ENCODE results near the gene ATP2C1.

The ATP2C1 gene

DNA sequence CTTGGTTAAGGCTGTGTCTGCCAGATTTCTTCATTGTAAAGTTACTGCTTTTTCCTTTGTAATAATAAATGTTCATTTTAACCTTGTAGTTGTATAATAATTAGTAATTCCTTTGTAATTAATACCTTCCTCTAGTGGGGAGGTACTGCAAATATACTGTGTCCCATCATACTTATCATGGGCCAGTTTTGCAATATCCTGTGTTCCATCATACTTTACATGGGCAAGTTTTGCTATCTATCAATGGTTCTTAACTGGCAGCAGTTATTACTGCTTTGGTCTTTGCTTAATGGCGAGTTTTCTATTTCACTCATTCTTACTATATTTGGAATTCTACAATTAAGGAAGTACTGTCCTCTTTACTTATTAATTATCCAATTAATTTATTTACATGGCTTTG is 10.6 kb downstream of the ATP2C1 start:
- DNase-seq (ENCODE audit: low read depth) = no peak
- TF ChIP-seq, protein P1, sequence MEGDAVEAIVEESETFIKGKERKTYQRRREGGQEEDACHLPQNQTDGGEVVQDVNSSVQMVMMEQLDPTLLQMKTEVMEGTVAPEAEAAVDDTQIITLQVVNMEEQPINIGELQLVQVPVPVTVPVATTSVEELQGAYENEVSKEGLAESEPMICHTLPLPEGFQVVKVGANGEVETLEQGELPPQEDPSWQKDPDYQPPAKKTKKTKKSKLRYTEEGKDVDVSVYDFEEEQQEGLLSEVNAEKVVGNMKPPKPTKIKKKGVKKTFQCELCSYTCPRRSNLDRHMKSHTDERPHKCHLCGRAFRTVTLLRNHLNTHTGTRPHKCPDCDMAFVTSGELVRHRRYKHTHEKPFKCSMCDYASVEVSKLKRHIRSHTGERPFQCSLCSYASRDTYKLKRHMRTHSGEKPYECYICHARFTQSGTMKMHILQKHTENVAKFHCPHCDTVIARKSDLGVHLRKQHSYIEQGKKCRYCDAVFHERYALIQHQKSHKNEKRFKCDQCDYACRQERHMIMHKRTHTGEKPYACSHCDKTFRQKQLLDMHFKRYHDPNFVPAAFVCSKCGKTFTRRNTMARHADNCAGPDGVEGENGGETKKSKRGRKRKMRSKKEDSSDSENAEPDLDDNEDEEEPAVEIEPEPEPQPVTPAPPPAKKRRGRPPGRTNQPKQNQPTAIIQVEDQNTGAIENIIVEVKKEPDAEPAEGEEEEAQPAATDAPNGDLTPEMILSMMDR (IDR thresholded peaks at IDR 0.05; ENCODE audit: insufficient read depth, low read depth, low read length, missing control alignments) = no peak
- no peak overlapping the region for H3K4me3 ChIP-seq (ENCODE audit: low read depth, low read length)

DNA sequence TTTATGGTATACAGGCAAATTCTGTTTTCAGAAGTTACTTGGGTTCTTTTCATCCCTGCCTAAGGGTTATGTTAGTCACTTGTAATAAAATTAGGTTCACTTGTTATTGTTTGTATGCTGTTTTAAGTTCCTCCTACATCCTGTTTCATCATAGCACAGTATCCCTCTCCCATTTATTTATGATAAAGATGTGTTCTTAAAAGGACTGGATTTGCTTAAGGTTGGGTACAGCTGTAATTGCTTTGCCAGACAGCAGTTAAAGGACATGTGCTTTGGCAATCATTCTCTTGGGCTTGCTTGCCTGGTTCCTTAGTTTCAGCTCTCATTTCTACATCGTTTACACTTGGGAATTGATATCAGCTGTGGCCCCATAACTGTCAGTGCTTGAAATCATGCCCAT is 11.7 kb downstream of the ATP2C1 start:
- H3K4me3 ChIP-seq (ENCODE audit: low read depth, low read length) = no peak overlapping the region
- no peak for DNase-seq (ENCODE audit: low read depth)
- TF ChIP-seq, protein P1 (IDR thresholded peaks at IDR 0.05; ENCODE audit: insufficient read depth, low read depth, low read length, missing control alignments) = no peak

DNA sequence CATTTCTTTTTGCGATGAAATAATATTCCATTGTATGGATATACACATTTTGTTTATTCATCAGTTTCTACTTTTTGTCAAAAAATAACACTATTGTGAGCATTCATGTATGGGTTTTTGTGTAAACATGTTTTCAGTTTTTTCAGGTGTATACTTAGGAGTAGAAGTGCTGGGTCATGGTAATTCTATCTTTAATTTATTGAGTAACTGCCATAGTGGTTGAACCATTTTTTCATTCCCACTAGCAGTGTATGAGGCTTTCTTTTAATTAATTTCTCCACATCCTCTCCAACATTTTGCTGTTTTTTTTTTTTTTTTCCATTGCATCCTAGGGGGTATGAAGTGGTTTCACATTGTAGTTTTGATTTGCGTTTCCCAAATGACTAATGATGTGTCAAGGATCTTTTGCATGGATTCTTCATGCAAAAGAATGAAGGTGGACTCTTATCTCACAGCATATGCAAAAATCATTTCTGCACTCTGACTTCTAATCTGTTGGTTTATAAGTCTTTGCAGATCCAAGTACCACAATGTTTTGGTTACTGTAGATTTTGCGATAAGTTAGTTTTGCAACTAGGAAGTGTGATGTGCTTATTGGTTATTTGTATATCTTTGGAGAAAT is 12.6 kb downstream of the ATP2C1 start:
- TF ChIP-seq, protein P1 (IDR thresholded peaks at IDR 0.05; ENCODE audit: insufficient read depth, low read depth, low read length, missing control alignments) = no peak
- no peak for DNase-seq (ENCODE audit: low read depth)
- no peak overlapping the region for H3K4me3 ChIP-seq (ENCODE audit: low read depth, low read length)

DNA sequence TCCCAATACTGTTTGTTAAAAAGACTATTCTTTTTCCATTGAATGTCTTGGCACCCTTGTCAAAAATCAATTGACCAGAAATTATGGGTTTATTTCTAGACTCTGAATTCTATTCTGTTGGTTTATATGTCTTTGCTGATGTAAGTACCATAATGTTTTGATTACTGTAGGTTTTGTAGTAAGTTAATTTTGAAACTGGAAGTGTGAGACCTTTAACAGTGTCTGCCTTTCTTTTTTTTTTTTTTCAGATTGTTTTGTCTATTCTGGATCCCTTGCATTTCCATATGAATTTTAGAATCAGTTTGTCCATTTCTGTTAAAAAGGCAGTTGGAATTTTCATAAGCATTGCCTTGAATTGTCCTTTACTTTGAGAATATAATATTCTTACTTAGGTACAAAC is 13.6 kb downstream of the ATP2C1 start:
- no peak for DNase-seq (ENCODE audit: low read depth)
- H3K4me3 ChIP-seq (ENCODE audit: low read depth, low read length) = no peak overlapping the region
- TF ChIP-seq, protein P1 (IDR thresholded peaks at IDR 0.05; ENCODE audit: insufficient read depth, low read depth, low read length, missing control alignments) = no peak

DNA sequence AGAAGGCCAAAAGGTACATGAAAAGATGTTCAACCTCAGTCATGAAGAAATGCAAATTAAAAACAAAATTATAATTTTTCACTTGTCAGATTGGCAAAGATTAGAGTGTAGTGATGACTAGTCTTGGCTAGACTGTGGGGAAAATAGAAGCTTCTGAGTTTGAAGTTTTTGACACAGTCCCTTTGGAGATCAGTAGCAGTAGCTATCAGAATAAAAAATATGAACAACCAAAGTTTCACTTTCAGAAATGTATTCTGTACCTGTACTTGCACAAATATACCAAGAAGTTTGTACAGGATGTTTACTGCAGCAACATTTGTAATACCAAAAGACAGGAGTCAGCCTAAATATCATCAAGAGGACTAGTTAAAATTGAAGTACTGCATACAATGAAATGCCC is 14.1 kb downstream of the ATP2C1 start:
- H3K4me3 ChIP-seq (ENCODE audit: low read depth, low read length) = no peak overlapping the region
- TF ChIP-seq, protein P1 (IDR thresholded peaks at IDR 0.05; ENCODE audit: insufficient read depth, low read depth, low read length, missing control alignments) = no peak
- peak; percentile 33 for DNase-seq (ENCODE audit: low read depth)

DNA sequence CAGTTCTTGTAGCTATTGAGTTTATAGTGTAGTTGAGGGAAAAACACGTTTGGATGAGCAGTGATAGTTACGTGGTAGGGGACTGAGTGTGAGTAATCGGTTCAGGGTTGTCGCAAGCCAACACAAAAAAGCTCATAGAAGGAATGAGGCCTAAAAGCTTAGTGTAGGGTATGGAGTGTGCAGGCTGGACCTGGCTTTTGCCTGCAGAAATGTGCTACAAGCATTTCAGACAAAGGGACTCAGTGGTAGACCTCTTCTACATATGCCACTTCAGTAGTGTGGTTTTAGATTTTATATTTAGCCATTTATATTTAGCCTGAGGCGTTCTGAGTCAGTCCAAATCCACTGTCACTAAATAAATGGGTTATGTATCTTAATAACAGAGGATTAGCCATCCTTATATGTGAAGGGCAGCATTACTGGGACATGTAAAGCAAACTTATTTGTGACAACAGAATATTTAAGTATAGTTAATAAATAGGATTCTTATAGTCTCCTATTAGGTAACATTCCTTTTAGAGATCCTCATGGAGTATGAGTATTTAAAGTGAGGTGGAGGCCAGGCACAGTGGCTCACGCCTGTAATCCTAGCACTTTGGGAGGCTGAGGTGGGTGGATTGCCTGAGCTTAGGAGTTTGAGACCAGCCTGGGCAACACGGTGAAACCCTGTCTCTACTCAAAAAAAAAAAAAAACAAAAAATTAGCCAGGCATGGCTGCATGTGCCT is 21.8 kb downstream of the ATP2C1 start:
- DNase-seq (ENCODE audit: low read depth) = no peak
- no peak overlapping the region for H3K4me3 ChIP-seq (ENCODE audit: low read depth, low read length)
- TF ChIP-seq, protein P1 (IDR thresholded peaks at IDR 0.05; ENCODE audit: insufficient read depth, low read depth, low read length, missing control alignments) = no peak

Data from GM12865 (cell line).